ENCODE measurements around the gene SLC35A4. TPM values are rescaled to one million over a fixed set of nuclear protein-coding genes. Genes with fewer than 3 reads are reported as not detected.

Gene SLC35A4
- total and polyA plus RNA-seq, 2 of the 13 experiments (the other 11 are each of a cell fraction or from before 2014, with no cell fraction given), result 0.71 to 4.0 TPM

DNA sequence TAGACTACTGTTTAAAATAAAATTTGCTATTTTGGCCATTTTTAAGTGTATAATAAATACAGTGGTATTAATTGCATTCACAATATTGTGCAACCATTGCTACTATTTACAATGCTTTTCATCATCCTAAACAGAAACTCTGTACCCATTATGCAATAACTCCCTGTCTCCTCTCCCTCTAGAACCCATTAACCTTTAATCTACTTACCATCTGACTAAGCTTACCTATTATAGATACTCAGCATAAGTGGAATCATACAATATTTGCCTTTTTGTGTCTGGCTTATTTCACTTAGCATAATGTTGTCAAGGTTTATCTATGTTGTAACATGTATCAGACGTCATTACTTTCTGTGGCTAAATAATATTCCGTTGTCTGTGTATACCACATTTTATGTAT, 42.4 kb downstream of the SLC35A4 start (continued):
- no peak for TF ChIP-seq POLR2A (IDR thresholded peaks at IDR 0.05; ENCODE audit: insufficient read depth in 1 of 2, low read depth in 2 of 2, low read length in 2 of 2)
- no peak for TF ChIP-seq TEAD3 (CRISPR knock-in tag; optimal IDR thresholded peaks at IDR 0.05; ENCODE audit: borderline replicate concordance)
- no peak for TF ChIP-seq ZNF589 (CRISPR knock-in tag; conservative IDR thresholded peaks at IDR 0.05)
- no peak for TF ChIP-seq ZNF496 (CRISPR knock-in tag; IDR thresholded peaks at IDR 0.05; ENCODE audit: insufficient replicate concordance)
- TF ChIP-seq, protein P1, sequence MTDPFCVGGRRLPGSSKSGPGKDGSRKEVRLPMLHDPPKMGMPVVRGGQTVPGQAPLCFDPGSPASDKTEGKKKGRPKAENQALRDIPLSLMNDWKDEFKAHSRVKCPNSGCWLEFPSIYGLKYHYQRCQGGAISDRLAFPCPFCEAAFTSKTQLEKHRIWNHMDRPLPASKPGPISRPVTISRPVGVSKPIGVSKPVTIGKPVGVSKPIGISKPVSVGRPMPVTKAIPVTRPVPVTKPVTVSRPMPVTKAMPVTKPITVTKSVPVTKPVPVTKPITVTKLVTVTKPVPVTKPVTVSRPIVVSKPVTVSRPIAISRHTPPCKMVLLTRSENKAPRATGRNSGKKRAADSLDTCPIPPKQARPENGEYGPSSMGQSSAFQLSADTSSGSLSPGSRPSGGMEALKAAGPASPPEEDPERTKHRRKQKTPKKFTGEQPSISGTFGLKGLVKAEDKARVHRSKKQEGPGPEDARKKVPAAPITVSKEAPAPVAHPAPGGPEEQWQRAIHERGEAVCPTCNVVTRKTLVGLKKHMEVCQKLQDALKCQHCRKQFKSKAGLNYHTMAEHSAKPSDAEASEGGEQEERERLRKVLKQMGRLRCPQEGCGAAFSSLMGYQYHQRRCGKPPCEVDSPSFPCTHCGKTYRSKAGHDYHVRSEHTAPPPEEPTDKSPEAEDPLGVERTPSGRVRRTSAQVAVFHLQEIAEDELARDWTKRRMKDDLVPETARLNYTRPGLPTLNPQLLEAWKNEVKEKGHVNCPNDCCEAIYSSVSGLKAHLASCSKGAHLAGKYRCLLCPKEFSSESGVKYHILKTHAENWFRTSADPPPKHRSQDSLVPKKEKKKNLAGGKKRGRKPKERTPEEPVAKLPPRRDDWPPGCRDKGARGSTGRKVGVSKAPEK (CRISPR knock-in tag; IDR thresholded peaks at IDR 0.05; ENCODE audit: borderline replicate concordance), result no peak
- no peak for TF ChIP-seq ZNF550 (CRISPR knock-in tag; IDR thresholded peaks at IDR 0.05; ENCODE audit: borderline replicate concordance)
- TF ChIP-seq TBX3 (IDR thresholded peaks at IDR 0.05; ENCODE audit: borderline replicate concordance), result 0 out of 2 replicates have a peak, but pooled peaks have one; percentile 26
- TF ChIP-seq NFIC (IDR thresholded peaks at IDR 0.05; ENCODE audit: low read length), result peak; percentile 74; the same call in 1 of the 2 replicates
- no peak for TF ChIP-seq JDP2 (CRISPR knock-in tag; IDR thresholded peaks at IDR 0.05; ENCODE audit: borderline replicate concordance)
- no peak for TF ChIP-seq SALL1 (CRISPR knock-in tag; IDR thresholded peaks at IDR 0.05)
- TF ChIP-seq, protein P2, sequence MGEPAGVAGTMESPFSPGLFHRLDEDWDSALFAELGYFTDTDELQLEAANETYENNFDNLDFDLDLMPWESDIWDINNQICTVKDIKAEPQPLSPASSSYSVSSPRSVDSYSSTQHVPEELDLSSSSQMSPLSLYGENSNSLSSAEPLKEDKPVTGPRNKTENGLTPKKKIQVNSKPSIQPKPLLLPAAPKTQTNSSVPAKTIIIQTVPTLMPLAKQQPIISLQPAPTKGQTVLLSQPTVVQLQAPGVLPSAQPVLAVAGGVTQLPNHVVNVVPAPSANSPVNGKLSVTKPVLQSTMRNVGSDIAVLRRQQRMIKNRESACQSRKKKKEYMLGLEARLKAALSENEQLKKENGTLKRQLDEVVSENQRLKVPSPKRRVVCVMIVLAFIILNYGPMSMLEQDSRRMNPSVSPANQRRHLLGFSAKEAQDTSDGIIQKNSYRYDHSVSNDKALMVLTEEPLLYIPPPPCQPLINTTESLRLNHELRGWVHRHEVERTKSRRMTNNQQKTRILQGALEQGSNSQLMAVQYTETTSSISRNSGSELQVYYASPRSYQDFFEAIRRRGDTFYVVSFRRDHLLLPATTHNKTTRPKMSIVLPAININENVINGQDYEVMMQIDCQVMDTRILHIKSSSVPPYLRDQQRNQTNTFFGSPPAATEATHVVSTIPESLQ (CRISPR knock-in tag; conservative IDR thresholded peaks at IDR 0.05), result no peak
- TF ChIP-seq, protein P3, sequence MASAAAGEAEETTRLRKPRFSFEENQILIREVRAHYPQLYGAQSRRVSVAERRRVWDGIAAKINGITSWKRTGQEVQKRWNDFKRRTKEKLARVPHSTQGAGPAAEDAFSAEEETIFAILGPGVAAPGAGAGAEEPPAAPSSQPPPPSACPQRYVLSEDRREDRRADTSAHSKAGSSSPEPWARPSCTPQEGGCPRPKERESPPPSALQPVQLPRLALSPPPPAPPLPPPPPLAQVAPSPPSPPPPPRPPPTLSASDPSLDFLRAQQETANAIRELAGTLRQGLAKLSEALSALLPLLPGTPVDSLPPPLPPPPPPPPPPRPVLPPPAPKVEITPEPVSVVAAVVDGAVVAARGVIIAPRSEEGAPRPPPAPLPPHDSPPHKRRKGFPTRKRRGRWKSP (CRISPR knock-in tag; IDR thresholded peaks at IDR 0.05), result peak; percentile 32; the same call in 1 of the 2 replicates
- TF ChIP-seq, protein P4, sequence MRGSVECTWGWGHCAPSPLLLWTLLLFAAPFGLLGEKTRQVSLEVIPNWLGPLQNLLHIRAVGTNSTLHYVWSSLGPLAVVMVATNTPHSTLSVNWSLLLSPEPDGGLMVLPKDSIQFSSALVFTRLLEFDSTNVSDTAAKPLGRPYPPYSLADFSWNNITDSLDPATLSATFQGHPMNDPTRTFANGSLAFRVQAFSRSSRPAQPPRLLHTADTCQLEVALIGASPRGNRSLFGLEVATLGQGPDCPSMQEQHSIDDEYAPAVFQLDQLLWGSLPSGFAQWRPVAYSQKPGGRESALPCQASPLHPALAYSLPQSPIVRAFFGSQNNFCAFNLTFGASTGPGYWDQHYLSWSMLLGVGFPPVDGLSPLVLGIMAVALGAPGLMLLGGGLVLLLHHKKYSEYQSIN (CRISPR knock-in tag; IDR thresholded peaks at IDR 0.05; ENCODE audit: borderline replicate concordance), result no peak
- TF ChIP-seq CEBPB (IDR thresholded peaks at IDR 0.05; ENCODE audit: borderline replicate concordance, low read depth, low read length), result peak; percentile 99
- TF ChIP-seq HDAC1 (CRISPR knock-in tag; IDR thresholded peaks at IDR 0.05), result no peak
- no peak for TF ChIP-seq NR1H2 (CRISPR knock-in tag; IDR thresholded peaks at IDR 0.05; ENCODE audit: borderline replicate concordance, low read depth)
- no peak for TF ChIP-seq ZNF724P (CRISPR knock-in tag; IDR thresholded peaks at IDR 0.05; ENCODE audit: borderline replicate concordance)
- TF ChIP-seq EZH2 (conservative IDR thresholded peaks at IDR 0.05; ENCODE audit: low read depth, low read length), result no peak
- TF ChIP-seq TCF7 (IDR thresholded peaks at IDR 0.05; ENCODE audit: low read depth), result no peak
- TF ChIP-seq CENPT (CRISPR knock-in tag; IDR thresholded peaks at IDR 0.05; ENCODE audit: low read depth), result no peak
- TF ChIP-seq THYN1 (CRISPR knock-in tag; IDR thresholded peaks at IDR 0.05; ENCODE audit: borderline replicate concordance, low read depth), result no peak
- TF ChIP-seq ZNF546 (CRISPR knock-in tag; conservative IDR thresholded peaks at IDR 0.05), result no peak
- peak; percentile 26; the same call in 1 of the 2 replicates for TF ChIP-seq KMT2B (CRISPR knock-in tag; IDR thresholded peaks at IDR 0.05)
- TF ChIP-seq MIER3 (CRISPR knock-in tag; IDR thresholded peaks at IDR 0.05; ENCODE audit: borderline replicate concordance), result peak; percentile 89

Measured in HepG2 (cell line).